Lung (tissue), 12 donors: ENCODE results near the gene OLFML2A. TPM values are rescaled to one million over a fixed set of nuclear protein-coding genes. Genes with fewer than 3 reads are reported as not detected.

Experiments
- ATAC-seq: fragments of 200-7000 bp; cut with Tn5 transposase; one replicate; pipeline ENCODE4 v1.9.1; 2020; ENCODE audit warnings: moderate number of reproducible peaks; ENCODE audit not compliant: insufficient read depth, low FRiP score
- DNase-seq, 3 donors: peaks; one replicate each; pipeline ENCODE4 v3.0.0-alpha.2; 2013 to 2017
- H3K27ac ChIP-seq, 2 donors: one replicate each; pipeline ENCODE4 v1.5.1; 2013; ENCODE audit warnings: mild to moderate bottlenecking in 2 of 2, moderate library complexity in 2 of 2, control low read depth in 1 of 2, inconsistent platforms in 1 of 2, low read depth in 1 of 2, low read length in 1 of 2
- H3K27me3 ChIP-seq, 3 donors: one replicate each; pipeline ENCODE4 v1.5.1; 2013; ENCODE audit warnings: low read length in 2 of 3; ENCODE audit not compliant: control insufficient read depth in 3 of 3, insufficient read depth in 3 of 3
- H3K36me3 ChIP-seq, 4 donors: one replicate each; pipeline ENCODE4 v1.5.1; 2013; ENCODE audit warnings: low read length in 4 of 4, mild to moderate bottlenecking in 1 of 4, moderate library complexity in 1 of 4; ENCODE audit not compliant: control insufficient read depth in 4 of 4, insufficient read depth in 4 of 4
- H3K4me1 ChIP-seq, 5 donors: one replicate each; pipeline ENCODE4 v1.5.1; 2013; ENCODE audit warnings: low read length in 5 of 5, mild to moderate bottlenecking in 2 of 5, moderate library complexity in 1 of 5; ENCODE audit not compliant: control insufficient read depth in 5 of 5, insufficient read depth in 5 of 5
- H3K4me3 ChIP-seq: one replicate; pipeline ENCODE4 v1.5.1; 2013; ENCODE audit warnings: mild to moderate bottlenecking, control low read depth, moderate library complexity
- H3K9ac ChIP-seq, 2 donors: one replicate each; pipeline ENCODE4 v1.5.1; 2013; ENCODE audit warnings: low read length in 2 of 2, control low read depth in 1 of 2; ENCODE audit not compliant: insufficient read depth in 1 of 2
- H3K9me3 ChIP-seq, 4 donors: one replicate each; pipeline ENCODE4 v1.5.1; 2013; ENCODE audit warnings: low read length in 3 of 4, mild to moderate bottlenecking in 1 of 4, moderate library complexity in 1 of 4; ENCODE audit not compliant: control insufficient read depth in 4 of 4, insufficient read depth in 3 of 4
- CTCF ChIP-seq: IDR thresholded peaks from 2 replicates; pipeline ENCODE4 v1.5.1; 2012; ENCODE audit warnings: mild to moderate bottlenecking; ENCODE audit errors: control extremely low read depth, extremely low read depth
- WGBS, 2 donors: extraction: QIAGEN DNeasy Blood & Tissue Kit; methylation state at CpG; one replicate each; pipeline ENCODE4 v1.1.7; 2013; 5-methylcytosine and 5-hydroxymethylcytosine counted together
- polyA plus RNA-seq, 2 donors: library from polyadenylated mRNA; stranded (reverse); fragments of 200-250 nt; gene quantifications; one replicate each; pipeline ENCODE4 v1.2.1, GENCODE V29; 2013
- total RNA-seq, 2 donors: library from RNA; depleted of rRNA in 1 of 2; stranded (reverse); fragments of >200 nt in 1 of 2; gene quantifications; one replicate each; pipeline ENCODE4 v1.2.1, GENCODE V29; 2014 to 2021
- donor health status: control.
- donor health status: control.
- donor health status: Bipolar disorder and iron deficiency.
- donor health status: healthy.
- donor health status: DM: yes; HTN: yes; CAD: no.

Gene OLFML2A
- total and polyA plus RNA-seq, 4 donors = 2.0 to 56.7 (median 7.5) TPM

GRCh38 chr9:124792257-124793014, 15.5 kb downstream of the OLFML2A start:
- H3K36me3 ChIP-seq = peaks cover 0 to 9% (median 0%) of the 10 kb centered on the region in 4 donors
- no peak for TF ChIP-seq CTCF
- H3K9ac ChIP-seq = no peak overlapping the region
- no peak overlapping the region for H3K4me3 ChIP-seq
- ATAC-seq (no peak), DNase-seq (no peak)
- 81 to 85% methylated on average over 8 of the region's 8 CpGs for WGBS, 2 donors
- no peaks in the 10 kb centered on the region for H3K27me3 ChIP-seq
- peak overlapping the region in 1 of 2 donors; percentile 75 for H3K27ac ChIP-seq
- no peaks in the 10 kb centered on the region for H3K9me3 ChIP-seq
- H3K4me1 ChIP-seq = peaks cover 0 to 32% (median 20%) of the 10 kb centered on the region in 5 donors

GRCh38 chr9:124793015-124793541, 16.1 kb downstream of the OLFML2A start:
- Histone ChIP-seq H3K36me3 (peaks cover 0 to 6% (median 0%) of the 10 kb centered on the region in 4 donors), H3K9ac (no peak overlapping the region), H3K27ac (peak overlapping the region in 1 of 2 donors; percentile 75), H3K27me3 (no peaks in the 10 kb centered on the region), H3K4me3 (no peak overlapping the region), H3K4me1 (peaks cover 0 to 38% (median 24%) of the 10 kb centered on the region in 5 donors), H3K9me3 (no peaks in the 10 kb centered on the region)
- ATAC-seq (peak; percentile 46), DNase-seq (peak; percentile 74 to 84 (median 79))
- WGBS, 2 donors = 68% methylated on average over 9 of the region's 9 CpGs
- no peak for TF ChIP-seq CTCF

GRCh38 chr9:124794902-124795491, 18.1 kb downstream of the OLFML2A start:
- H3K27me3 ChIP-seq = no peaks in the 10 kb centered on the region
- no peak overlapping the region for H3K9ac ChIP-seq
- no peak for DNase-seq
- peak; percentile 39 for ATAC-seq
- peaks cover 0 to 48% (median 32%) of the 10 kb centered on the region in 5 donors for H3K4me1 ChIP-seq
- H3K4me3 ChIP-seq = no peak overlapping the region
- peaks cover 0 to 3% (median 0%) of the 10 kb centered on the region in 4 donors for H3K36me3 ChIP-seq
- peak overlapping the region in 1 of 2 donors; percentile 75 for H3K27ac ChIP-seq
- no peaks in the 10 kb centered on the region for H3K9me3 ChIP-seq
- no peak for TF ChIP-seq CTCF
- WGBS, 2 donors = 77 to 81% methylated on average over 11 of the region's 11 CpGs
